Measurements from ENCODE around the gene SRCIN1.

- no peak for TF ChIP-seq POLR2A (IDR thresholded peaks at IDR 0.05; ENCODE audit: extremely low read depth, insufficient read length)
- TF ChIP-seq CTCF (IDR thresholded peaks at IDR 0.05; ENCODE audit: low read depth, low read length), result no peak
Observed at GRCh38 chr17:38636054-38636453, 30.3 kb upstream of the SRCIN1 start.

Data from NB4 (cell line).